Natural killer cell (primary cell): ENCODE results near the gene PPP1R13B. TPM values are rescaled to one million over a fixed set of nuclear protein-coding genes. Genes with fewer than 3 reads are reported as not detected.

Experiments
- ATAC-seq, 3 donors: fragments of 150-1000 bp in 2 of 3; fragments of 200-7000 bp in 1 of 3; cut with Tn5 transposase; 1 replicate in 1 of 3; 2 replicates in 2 of 3; pipeline ENCODE4 v1.10.0; 2021; ENCODE audit warnings: mild to moderate bottlenecking in 2 of 3, moderate library complexity in 2 of 3
- DNase-seq, 2 donors: peaks; one replicate each; pipeline versions ENCODE4 v3.0.0 to v3.0.0-alpha.2; 2013 to 2021; ENCODE audit warnings: mixed read lengths in 1 of 2
- H3K27ac ChIP-seq: one replicate; pipeline ENCODE4 v1.5.1; 2013; ENCODE audit warnings: mild to moderate bottlenecking, low read length
- H3K27me3 ChIP-seq: one replicate; pipeline ENCODE4 v1.6.1; 2013; ENCODE audit warnings: low read length; ENCODE audit not compliant: control insufficient read depth, insufficient read depth
- H3K36me3 ChIP-seq: one replicate; pipeline ENCODE4 v1.6.1; 2013; ENCODE audit warnings: low read length; ENCODE audit not compliant: control insufficient read depth, insufficient read depth
- H3K4me1 ChIP-seq: one replicate; pipeline ENCODE4 v1.6.1; 2013; ENCODE audit warnings: low read length; ENCODE audit not compliant: control insufficient read depth, insufficient read depth
- H3K4me3 ChIP-seq: one replicate; pipeline ENCODE4 v1.5.1; 2013; ENCODE audit warnings: low read length
- H3K9me3 ChIP-seq: one replicate; pipeline ENCODE4 v1.6.1; 2013; ENCODE audit warnings: low read length; ENCODE audit not compliant: control insufficient read depth, insufficient read depth
- H3K27ac Mint-ChIP-seq, 2 donors: one replicate each; pipeline ENCODE4 v1.8.0; 2022; ENCODE audit warnings: mild to moderate bottlenecking in 2 of 2, mixed read lengths in 2 of 2, moderate library complexity in 1 of 2
- H3K27me3 Mint-ChIP-seq, 2 donors: one replicate each; pipeline ENCODE4 v1.8.0; 2022; ENCODE audit warnings: low read depth in 2 of 2, mixed read lengths in 2 of 2
- H3K36me3 Mint-ChIP-seq: one replicate; pipeline ENCODE4 v1.8.0; 2022; ENCODE audit warnings: mixed read lengths
- H3K4me1 Mint-ChIP-seq, 2 donors: one replicate each; pipeline ENCODE4 v1.8.0; 2022; ENCODE audit warnings: mixed read lengths in 2 of 2
- H3K4me3 Mint-ChIP-seq: one replicate; pipeline ENCODE4 v1.8.0; 2022; ENCODE audit warnings: mild to moderate bottlenecking, moderate library complexity, mixed read lengths
- H3K9me3 Mint-ChIP-seq, 2 donors: one replicate each; pipeline ENCODE4 v1.8.0; 2022; ENCODE audit warnings: mixed read lengths in 2 of 2
- WGBS: methylation state at CpG from one replicate; pipeline ENCODE4 v1.1.7; 2013; ENCODE audit warnings: missing lambda C conversion rate; ENCODE audit not compliant: insufficient coverage; 5-methylcytosine and 5-hydroxymethylcytosine counted together
- intact Hi-C: fragments of 100-400 bp; cut with micrococcal nuclease; formaldehyde crosslinking; loops from one replicate; pipeline ENCODE4 v1.14.2; 2022
- total RNA-seq, 4 donors: library from RNA; stranded (reverse); fragments of 120-200 nt in 1 of 4; gene quantifications; one replicate each; pipeline versions ENCODE4 v1.2.3 to v1.2.4, GENCODE V29; 2013 to 2022
- TF ChIP-seq, protein P1 (sequence below): fragments of 200-600 bp; IDR thresholded peaks from one replicate; pipeline ENCODE4 v1.8.0; 2022; ENCODE audit warnings: antibody characterized with exemption

Gene PPP1R13B
- total RNA-seq, 3 donors from 2014 or later (not counting 1 experiment from before 2014, with no cell fraction given): 26.5 to 35.5 (median 31.7) TPM

DNA sequence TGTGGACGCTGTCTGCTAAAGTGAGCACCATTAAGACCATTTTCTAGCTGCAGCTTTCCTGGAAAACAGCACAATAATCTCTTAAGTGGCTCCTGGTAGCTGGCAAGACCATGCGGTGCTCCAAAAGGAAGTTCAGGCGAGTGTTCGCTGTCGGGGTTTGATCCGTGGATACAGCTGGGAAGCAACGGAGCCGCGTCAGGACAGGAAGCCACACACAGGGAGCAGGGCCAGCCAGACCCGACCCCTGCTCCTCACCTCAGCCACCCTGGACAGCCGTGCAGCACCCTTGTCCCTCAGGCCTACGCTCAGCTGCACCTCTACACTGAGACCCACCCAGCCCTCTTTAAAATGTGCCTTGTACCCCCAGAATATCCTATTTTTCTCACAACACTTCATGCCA, 112.4 kb downstream of the PPP1R13B start:
- DNase-seq (no peak), ATAC-seq (no peak)
- intact Hi-C loops: no loop called here
- H3K4me3 Mint-ChIP-seq: no peak overlapping the region
- Histone ChIP-seq H3K4me1 (no peaks in the 10 kb centered on the region), H3K9me3 (no peaks in the 10 kb centered on the region), H3K36me3 (peaks cover 18% of the 10 kb centered on the region), H3K4me3 (no peak overlapping the region), H3K27me3 (no peaks in the 10 kb centered on the region), H3K27ac (no peak overlapping the region)
- H3K27me3 Mint-ChIP-seq: no peaks in the 10 kb centered on the region
- no peak overlapping the region for H3K27ac Mint-ChIP-seq
- TF ChIP-seq, protein P1, sequence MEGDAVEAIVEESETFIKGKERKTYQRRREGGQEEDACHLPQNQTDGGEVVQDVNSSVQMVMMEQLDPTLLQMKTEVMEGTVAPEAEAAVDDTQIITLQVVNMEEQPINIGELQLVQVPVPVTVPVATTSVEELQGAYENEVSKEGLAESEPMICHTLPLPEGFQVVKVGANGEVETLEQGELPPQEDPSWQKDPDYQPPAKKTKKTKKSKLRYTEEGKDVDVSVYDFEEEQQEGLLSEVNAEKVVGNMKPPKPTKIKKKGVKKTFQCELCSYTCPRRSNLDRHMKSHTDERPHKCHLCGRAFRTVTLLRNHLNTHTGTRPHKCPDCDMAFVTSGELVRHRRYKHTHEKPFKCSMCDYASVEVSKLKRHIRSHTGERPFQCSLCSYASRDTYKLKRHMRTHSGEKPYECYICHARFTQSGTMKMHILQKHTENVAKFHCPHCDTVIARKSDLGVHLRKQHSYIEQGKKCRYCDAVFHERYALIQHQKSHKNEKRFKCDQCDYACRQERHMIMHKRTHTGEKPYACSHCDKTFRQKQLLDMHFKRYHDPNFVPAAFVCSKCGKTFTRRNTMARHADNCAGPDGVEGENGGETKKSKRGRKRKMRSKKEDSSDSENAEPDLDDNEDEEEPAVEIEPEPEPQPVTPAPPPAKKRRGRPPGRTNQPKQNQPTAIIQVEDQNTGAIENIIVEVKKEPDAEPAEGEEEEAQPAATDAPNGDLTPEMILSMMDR: no peak
- H3K36me3 Mint-ChIP-seq: no peaks in the 10 kb centered on the region
- H3K9me3 Mint-ChIP-seq: no peaks in the 10 kb centered on the region
- 87% methylated on average over 12 of the region's 12 CpGs for WGBS
- H3K4me1 Mint-ChIP-seq: no peaks in the 10 kb centered on the region

DNA sequence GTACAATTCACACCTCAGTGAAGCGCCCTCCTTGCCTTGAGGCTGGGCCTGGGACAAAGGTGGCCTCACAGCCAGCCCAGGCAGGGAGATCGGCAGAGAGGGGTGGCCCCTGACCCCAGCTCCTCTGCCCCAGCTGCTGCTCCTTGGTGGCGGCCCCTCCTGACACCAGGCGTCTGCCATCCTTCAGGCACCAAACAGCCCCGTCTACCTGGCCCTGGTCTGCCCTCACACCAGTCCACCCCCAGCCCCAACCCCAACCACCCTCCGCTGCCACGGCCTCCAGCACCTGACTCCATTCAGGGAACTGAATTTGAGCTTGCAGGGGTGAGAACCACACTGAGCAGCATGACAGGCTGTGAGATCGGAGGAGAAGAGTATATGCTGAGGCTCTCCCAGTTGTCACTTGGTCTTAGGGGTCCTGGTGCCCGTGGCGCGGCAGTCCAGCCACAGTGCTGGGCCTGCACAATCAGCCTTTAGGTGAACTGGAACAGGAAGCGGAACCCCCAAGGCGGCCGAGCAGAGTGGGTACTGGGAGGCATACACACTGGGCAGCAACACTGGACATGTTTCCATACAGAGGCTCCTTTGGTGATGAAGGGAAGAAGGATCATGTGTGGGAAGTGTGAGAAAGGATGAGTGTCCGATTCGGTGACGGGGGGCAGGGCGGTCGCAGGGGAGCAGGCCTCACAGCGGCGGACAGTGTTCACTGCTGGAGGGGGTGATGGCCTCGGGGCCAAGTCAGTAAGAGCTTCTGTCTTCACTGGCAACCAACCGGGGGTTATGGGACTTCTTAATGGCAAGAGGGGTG, 113.1 kb downstream of the PPP1R13B start:
- intact Hi-C loops: no loop called here
- H3K27me3 Mint-ChIP-seq: no peaks in the 10 kb centered on the region
- no peaks in the 10 kb centered on the region for H3K4me1 ChIP-seq
- no peak overlapping the region for H3K4me3 Mint-ChIP-seq
- H3K27me3 ChIP-seq: no peaks in the 10 kb centered on the region
- no peak overlapping the region for H3K27ac ChIP-seq
- H3K9me3 ChIP-seq: no peaks in the 10 kb centered on the region
- no peaks in the 10 kb centered on the region for H3K9me3 Mint-ChIP-seq
- H3K4me3 ChIP-seq: no peak overlapping the region
- H3K27ac Mint-ChIP-seq: no peak overlapping the region
- DNase-seq: no peak
- TF ChIP-seq, protein P1: no peak
- WGBS: 96% methylated on average over 23 of the region's 23 CpGs
- H3K4me1 Mint-ChIP-seq: no peaks in the 10 kb centered on the region
- no peaks in the 10 kb centered on the region for H3K36me3 Mint-ChIP-seq
- peaks cover 16% of the 10 kb centered on the region for H3K36me3 ChIP-seq
- ATAC-seq: no peak

DNA sequence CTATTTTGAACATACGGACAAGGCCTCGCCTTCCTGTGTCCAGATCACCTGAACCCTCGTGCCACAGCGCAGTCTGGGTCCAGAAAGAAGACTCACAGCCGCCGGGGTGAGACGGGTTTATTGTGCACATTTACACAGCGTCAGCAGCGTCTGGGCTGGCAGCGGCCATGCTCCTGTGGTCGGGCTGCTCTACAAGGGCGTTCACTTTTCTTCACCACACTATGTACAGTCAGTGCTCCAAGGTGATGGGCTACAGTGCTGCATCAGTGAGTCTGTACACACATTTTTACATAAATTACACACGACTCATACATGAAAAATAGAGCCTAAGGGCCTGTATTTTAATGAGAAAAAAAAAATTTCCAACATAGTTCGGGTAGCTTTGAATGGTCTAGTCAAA, 113.7 kb downstream of the PPP1R13B start:
- peaks cover 22% of the 10 kb centered on the region for H3K36me3 ChIP-seq
- TF ChIP-seq, protein P1: no peak

More for the DNA sequence above, 113.7 kb downstream of the PPP1R13B start:
- Mint-ChIP-seq H3K27ac (no peak overlapping the region), H3K9me3 (no peaks in the 10 kb centered on the region), H3K4me1 (no peaks in the 10 kb centered on the region), H3K27me3 (no peaks in the 10 kb centered on the region), H3K4me3 (no peak overlapping the region), H3K36me3 (no peaks in the 10 kb centered on the region)
- no peak for DNase-seq
- WGBS: 95% methylated on average over 13 of the region's 14 CpGs
- Histone ChIP-seq H3K27ac (no peak overlapping the region), H3K27me3 (no peaks in the 10 kb centered on the region), H3K9me3 (no peaks in the 10 kb centered on the region), H3K4me3 (no peak overlapping the region), H3K4me1 (no peaks in the 10 kb centered on the region)
- intact Hi-C loops: no loop called here
- ATAC-seq: no peak
